Measurements from ENCODE around the gene FAM209B.
"Not testable (repeated sequence)": the region's sequence is repeated elsewhere in the genome, so short reads cannot be mapped to it uniquely, and the experiment has no call there.

The FAM209B gene

GRCh38 chr20:56532946-56533345 is at the start of gene FAM209B:
FAM209B (plus strand) TSS chr20:56533246; CDS start chr20:56533342, 96 bp downstream.
- DNase-seq = not testable (repeated sequence)

DNA sequence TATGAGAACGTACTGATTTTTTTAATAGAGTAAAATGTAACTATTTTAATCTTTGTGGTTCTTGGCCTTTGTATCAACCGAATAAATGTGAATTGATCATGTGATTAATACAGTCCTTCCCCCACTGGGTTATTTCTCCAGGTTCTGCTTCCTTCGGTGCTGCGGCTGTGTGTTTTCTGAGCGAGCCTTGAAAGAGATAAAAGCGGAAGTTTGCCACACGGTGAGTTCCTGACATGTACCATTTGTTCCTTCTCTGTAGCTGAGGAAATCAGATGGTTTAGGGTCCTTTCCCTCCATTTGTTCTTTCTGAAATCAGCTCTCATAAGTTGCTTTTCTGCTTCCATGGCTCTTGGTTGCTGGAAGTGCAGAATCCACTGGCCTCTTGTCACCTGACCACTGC is 49.1 kb upstream of the FAM209B start:
- no peak for DNase-seq

GRCh38 chr20:56487216-56487615 is 45.8 kb upstream of the FAM209B start:
- DNase-seq = no peak

- no peak for DNase-seq
Measured at GRCh38 chr20:56488566-56488965, 44.5 kb upstream of the FAM209B start.

GRCh38 chr20:56501116-56501515 is 31.9 kb upstream of the FAM209B start:
- DNase-seq = no peak

GRCh38 chr20:56503916-56504315 is 29.1 kb upstream of the FAM209B start:
- no peak for DNase-seq

DNA sequence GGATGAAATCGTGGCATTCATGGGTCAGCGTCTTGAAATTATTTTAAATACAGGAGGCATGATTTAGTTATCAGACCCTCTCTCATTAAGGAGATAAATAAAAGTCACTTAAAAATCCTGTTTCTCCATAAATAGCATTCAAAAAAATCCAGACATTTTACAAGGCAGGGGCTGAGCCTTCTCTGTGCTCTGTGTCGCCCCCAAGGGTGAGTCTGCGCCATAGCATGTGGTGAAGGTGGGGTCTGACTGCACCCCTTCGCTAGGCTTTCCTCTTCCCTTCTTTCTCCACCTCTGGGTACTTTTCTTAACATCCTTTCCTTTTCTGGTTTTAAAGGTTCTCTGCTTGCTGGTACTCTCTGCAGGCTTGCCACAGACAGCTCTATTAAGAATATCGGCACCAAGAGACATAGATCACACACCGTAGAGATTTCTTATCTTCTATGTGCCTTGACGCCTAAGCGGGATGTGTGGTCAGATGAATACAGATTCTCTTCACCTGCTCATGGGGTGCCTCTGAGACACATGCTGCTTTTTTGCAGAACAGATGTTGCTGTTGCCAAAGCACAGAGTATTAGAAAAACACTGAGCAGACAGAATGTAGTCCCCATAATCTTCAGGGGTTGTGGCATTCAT is 28.6 kb upstream of the FAM209B start:
- DNase-seq = no peak

DNA sequence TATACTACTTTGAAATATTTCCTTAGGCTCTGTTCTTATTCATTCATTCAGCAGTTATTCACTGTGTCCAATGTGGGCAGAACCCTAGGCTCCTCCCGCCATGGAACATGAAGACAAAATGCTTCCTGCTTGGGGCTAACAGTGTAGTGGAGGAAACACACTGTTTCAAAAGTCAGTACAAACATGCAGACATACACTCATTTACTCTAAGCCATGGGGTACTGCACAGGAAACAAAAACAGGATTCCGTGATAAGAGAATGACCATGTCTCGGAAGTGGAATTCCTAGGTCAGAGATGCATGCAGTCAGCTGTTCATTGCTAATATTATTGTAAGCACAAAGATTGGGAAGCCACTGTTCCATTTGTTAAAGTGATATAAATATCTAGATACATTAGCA is 26.9 kb upstream of the FAM209B start:
- DNase-seq = no peak

DNA sequence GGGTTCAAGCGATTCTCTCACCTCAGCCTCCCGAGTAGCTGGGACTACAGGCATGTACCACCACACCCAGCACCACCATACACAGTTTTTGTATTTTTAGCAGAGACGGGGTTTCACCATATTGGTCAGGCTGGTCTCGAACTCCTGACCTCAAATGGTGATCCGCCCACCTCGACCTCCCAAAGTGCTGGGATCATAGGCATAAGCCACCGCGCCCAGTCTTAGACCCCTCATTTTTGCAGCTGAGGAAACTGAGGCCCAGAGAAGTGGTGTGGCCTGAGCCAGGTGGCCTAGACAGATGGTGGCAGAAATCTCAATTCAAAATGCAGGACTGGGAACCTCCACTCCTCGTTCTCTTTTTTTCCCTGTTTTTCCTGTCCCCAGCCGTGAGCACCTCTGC is 21.1 kb upstream of the FAM209B start:
- DNase-seq = no peak

DNA sequence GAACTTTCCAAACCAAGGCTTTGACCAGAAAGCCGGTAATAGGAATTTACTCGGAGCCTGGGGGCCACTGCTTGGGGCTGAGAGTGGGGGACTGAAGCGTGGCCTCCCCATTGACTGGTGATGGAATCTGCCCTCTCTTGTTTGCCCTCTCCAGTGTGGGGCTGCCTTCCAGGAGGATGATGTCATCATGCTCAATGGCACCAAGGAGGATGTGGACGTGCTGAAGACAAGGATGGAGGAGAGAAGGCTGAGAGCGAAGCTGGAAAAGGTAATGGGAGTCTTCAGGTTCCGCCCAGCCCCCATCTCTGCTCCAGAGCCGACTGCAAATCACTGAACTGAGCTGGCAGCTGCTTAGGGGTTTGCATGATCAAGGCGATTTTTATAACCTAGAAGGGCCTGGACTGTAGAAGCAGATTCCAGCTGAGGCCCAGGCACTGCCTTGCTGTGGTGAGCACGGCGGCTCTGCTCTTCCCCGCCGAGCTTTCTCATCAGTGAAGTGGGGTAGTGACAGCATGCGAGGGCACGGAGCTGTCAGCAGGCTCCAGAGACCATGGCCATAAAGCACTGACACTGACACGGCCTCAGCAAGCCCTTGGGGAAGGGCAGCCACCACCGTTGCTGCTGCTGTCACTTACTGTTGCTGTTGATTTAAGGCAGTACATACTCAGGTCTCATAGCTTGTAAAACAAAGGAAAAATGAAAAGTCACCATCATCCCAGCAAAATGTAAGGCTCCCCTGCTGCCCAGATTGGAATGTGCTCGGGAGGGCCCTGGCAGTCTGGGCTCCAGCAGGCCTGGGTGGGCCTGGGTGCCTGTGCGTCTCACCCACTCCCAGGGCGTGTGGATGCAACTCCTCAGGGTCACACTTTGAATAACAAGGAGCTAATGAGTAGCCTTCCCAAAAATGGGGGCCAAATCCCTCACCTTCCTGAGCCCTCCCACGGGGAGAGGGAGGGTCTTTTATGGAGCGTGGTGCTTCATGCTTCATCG is 19.6 kb upstream of the FAM209B start:
- no peak for DNase-seq

GRCh38 chr20:56516631-56517030 is 16.4 kb upstream of the FAM209B start:
- DNase-seq = no peak

- no peak for DNase-seq
Measured at GRCh38 chr20:56517211-56517610, 15.8 kb upstream of the FAM209B start.

- no peak for DNase-seq
Measured at GRCh38 chr20:56517641-56518040, 15.4 kb upstream of the FAM209B start.

DNA sequence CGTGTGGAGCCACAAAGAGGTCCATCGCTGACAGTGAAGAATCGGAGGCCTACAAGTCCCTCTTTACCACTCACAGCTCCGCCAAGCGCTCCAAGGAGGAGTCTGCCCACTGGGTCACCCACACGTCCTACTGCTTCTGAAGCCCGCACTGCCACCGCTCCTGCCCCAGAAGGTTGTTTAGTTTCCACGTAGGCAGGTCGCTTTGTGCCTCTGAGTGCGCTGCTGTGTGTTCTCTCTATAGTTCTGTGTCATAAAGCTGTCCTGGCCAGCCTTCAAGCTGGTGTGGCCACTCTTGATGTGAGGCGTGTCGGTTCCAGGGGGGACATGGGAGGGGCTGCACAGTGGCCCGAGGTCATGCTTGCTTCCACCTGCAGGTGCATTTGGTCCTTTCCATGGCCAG is 14.9 kb upstream of the FAM209B start:
- DNase-seq = no peak

- no peak for DNase-seq
Measured at GRCh38 chr20:56518721-56519398, 14.2 kb upstream of the FAM209B start.

GRCh38 chr20:56519551-56519950 is 13.5 kb upstream of the FAM209B start:
- DNase-seq = no peak

- no peak for DNase-seq
Measured at GRCh38 chr20:56520180-56520579, 12.9 kb upstream of the FAM209B start.

GRCh38 chr20:56520746-56521354 is 12.2 kb upstream of the FAM209B start:
- not testable (repeated sequence) for DNase-seq

- DNase-seq = no peak
Measured at GRCh38 chr20:56522311-56522710, 10.7 kb upstream of the FAM209B start.

GRCh38 chr20:56524444-56524843 is 8.6 kb upstream of the FAM209B start, which contains the start of gene FAM209A:
FAM209A (plus strand) TSS chr20:56524744; CDS start chr20:56524809, 65 bp downstream.
- not testable (repeated sequence) for DNase-seq

- no peak for DNase-seq
Measured at GRCh38 chr20:56527521-56527920, 5.5 kb upstream of the FAM209B start.

GRCh38 chr20:56537997-56538396 is 5.0 kb downstream of the FAM209B start:
- no peak for DNase-seq

GRCh38 chr20:56540415-56540814 is 7.4 kb downstream of the FAM209B start:
- no peak for DNase-seq

Data from SHP77 (cell line).